Measurements from ENCODE around the gene TMEM11.
"Not testable (repeated sequence)": the region's sequence is repeated elsewhere in the genome, so short reads cannot be mapped to it uniquely, and the experiment has no call there.

Gene TMEM11

DNA sequence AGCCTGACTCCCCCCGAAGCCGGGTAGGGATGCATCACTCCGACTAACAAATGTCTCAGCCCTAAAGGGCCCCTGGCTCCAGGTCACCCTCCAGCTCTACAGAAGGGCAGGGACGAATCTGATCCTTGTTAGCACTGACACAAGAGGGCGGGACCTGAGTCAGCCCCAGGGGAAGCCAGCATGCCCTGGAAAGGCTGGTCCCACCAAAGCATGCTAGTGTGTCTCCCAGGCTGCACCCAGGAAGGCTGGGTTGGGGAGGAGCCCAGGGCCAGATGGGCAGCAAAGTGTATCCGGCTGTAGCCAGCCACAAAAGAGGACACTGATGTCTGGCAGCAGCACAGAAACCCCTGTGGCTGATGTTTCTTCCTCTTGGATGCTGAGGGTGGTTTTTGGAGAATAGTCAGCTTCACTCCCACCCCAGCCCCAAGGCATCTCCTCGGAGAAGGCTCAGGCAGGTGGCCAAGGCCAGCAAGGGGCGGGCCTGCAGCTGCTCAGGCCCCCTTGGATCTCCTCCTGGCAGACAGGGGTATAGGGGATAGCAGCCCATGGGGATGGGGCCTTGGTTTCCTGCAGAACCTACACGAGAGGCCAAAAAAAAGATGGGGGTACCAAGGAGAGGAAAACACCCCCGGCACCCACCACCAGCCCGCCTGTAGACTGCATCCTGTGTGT is 28.2 kb upstream of the TMEM11 start:
- DNase-seq: no peak

- DNase-seq: no peak
These were observed 27.6 kb upstream of the TMEM11 start for GRCh38 chr17:21241564-21241963.

- no peak for DNase-seq
These were observed 26.6 kb upstream of the TMEM11 start for GRCh38 chr17:21240369-21241055.

DNA sequence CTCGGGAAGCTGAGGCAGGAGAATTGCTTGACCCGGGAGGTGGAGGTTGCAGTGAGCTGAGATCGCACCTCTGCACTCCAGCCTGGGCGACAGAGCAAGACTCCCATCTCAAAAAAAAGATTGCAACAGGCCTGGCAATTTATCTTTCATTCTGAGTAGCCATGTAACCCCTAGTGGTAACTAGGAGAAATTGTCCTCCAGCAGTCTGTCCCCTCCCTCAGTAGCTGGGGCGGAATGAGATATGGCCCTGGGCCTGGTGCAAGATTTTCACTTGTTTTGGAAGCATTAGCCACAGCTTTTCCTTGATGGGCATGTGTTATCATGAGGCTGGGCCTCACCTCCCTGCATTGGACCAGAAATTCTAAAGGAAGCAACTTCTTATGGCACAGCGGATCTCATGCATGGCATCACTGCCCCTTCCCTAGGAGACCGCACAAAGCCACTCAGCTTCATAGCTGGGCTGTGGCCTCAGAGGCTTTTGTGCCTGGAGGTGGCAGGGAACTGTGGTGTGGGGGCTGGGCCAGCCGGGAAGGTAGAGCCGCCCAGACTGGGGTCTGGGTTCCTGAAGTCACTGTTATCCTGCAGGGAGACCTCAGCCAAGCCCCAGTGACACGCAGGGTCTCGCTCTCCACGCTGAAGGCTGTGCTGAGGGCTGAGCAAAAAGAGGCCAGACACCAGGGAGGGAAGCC is 25.9 kb upstream of the TMEM11 start:
- DNase-seq: peak; percentile 19

- no peak for DNase-seq
These were observed 22.0 kb upstream of the TMEM11 start for GRCh38 chr17:21235921-21236320.

- no peak for DNase-seq
These were observed 19.8 kb upstream of the TMEM11 start for GRCh38 chr17:21233581-21234347.

DNA sequence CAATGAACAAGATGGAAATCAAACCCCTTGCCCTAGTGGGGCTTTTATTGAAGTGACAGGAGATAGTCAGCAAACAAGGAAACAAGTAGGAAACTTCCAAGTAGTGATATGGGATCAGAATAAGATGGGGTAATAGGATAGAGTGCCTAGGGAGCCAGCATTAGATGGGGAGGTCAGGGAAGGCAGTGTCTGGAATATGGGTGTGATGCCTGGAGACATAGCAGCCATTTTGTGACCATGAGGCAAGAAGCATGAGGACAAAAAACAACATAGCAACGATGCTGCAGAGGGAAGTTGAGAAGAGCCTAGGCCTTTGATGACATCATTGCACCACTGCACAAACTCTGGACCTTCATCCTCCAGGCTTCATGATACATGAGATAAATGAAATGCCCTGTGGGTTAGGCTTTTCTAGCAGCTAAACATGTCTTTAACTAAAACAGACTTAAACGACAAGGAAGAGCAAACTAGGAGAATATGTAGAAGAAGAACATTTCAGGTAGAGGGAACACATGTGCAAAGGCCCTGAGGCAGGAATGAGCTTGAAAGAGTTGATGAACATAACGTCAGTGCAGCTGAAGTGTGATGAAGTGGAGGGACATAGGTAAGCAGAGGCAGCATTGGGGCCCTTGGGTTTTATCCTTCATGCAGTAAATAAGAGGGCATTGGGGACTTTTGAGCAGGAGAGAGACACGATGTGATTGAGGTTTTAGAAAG is 18.2 kb upstream of the TMEM11 start:
- DNase-seq: no peak

DNA sequence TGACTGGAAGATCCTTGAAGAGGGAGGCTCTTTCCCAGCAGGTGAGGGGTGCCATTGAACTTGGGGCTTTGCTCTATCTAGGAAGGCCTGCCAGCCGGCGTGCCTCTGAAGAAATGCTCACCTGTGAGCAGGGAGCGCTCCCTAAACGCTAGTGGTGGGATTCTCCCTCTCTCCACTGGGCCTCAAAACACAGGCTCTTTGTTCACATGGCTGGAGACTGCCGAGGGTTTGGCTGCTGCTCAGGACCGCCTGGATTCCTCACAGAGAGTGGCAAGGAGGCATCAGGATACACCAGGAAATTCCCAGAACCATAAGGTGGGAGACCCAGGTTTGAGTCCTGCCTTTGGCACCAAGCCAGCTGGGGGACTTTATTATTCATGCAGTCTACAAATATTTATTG is 17.6 kb upstream of the TMEM11 start:
- no peak for DNase-seq

DNA sequence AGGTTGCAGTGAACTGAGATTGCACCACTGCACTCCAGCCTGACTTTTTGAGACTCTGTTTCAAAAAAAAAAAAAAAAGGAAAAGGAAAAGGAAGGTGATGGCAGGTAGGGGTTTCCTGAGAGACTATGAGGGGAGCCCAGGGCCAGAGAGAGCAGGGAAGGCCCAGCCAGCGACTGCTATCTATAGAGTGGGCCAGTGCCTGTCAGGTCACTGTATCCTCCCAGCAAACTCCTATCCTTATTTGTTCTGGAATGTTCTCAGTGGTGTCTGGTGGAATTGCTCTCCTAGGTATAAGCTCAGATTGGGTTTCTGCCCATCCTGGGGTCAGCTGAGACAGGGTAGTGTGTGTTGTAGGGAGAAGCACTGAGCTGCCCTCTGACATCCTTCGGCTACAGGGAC is 14.9 kb upstream of the TMEM11 start:
- DNase-seq: no peak

DNA sequence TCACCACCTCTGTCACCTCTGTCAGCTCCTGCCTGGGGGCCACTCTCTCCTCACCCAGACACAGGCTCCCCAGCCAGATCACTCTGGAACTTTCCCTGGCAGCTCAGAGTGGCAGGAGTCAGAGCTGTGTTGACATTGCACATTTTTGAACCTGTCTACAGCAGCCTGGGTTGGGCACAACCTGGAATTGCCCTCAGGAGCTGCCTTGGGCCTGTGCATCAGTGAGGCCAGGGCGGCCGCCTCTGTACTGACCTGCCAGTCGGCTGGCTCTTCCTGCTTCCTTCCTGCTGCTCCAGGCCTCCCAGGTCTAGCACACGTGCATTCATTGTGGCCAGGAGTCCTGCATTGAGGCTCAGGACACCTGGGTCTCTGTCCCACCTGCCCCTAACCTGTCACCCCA is 14.2 kb upstream of the TMEM11 start:
- DNase-seq: no peak

GRCh38 chr17:21227277-21227676 is 13.3 kb upstream of the TMEM11 start:
- DNase-seq: not testable (repeated sequence)

- no peak for DNase-seq
These were observed 9.1 kb upstream of the TMEM11 start for GRCh38 chr17:21223086-21223485.

- no peak for DNase-seq
These were observed 4.9 kb upstream of the TMEM11 start for GRCh38 chr17:21218831-21219380.

DNA sequence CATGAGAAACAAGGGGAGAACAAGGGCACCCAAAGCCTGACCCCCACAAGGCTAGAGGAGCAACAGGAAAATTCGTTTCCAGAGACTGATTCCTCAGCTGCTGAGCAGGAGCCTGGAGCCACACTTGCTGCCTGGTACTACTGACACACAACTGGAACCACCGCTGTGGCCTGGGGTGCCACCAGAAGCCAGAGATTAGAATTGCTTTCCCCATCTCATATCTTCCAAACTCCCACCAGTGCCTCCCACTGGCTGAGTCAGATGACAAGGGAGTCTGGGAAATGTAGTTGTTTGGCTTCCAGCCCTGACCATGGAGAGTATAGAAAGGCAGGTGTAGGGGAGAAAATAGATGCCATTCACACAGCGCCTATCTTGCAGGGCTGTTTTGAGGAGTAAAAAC is 4.1 kb upstream of the TMEM11 start:
- DNase-seq: peak; percentile 6

GRCh38 chr17:21217346-21217745 is 3.4 kb upstream of the TMEM11 start:
- no peak for DNase-seq

DNA sequence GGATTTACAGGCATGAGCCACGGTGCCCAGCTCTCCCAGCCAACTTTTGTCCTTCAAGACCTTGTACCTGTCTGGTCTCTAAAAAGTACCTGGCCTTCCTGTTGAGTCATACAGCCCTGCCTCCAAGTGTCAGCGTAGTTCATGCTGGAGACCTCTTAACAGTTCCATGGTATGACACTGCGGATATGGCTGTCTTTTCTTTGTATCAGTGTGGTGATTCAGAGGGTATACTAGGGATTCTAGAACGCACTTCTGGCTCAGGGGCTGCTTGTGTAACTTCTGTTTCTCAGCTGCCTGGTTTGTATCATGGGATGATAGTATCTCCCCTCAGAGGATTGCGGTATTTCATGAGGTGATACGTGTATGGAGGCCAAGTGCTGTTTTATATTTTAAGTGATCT is 2.0 kb upstream of the TMEM11 start:
- DNase-seq: no peak

DNA sequence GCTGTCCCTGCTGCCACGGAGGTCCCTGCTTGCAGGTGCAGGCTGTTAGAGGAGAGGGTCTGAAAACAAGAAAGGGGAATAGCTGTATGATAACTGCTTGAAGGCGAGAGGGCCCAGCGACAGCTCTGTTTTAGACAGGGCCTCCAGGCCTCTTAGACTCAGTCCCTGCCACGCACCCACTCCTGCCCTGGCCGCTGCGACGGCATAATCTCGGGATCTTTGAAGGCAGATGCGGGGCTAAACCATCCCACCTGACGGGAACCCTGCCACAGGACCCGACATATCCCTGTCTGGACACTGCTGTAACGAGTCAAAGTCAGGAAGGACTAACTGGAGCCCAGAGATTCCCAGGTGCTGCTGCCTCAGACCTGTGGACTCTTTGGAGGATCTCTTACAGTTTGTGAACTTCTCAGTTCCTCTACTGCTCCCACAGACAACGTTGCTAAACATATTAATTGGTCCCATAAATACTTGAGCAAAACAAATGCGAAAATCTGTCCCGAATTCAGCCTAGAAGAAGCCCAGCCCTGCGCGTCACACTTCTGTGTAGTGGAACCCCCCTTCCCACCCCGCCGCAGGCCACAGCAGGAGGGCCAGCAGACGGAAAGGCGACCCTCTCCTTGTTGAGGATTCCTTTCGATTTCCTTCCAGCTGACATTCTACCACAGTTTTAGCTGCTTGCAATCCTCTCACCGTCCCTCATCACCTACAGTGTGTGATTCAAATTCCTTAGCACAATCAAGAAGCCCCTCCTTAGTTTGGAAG is 998 bp upstream of the TMEM11 start:
- no peak for DNase-seq

DNA sequence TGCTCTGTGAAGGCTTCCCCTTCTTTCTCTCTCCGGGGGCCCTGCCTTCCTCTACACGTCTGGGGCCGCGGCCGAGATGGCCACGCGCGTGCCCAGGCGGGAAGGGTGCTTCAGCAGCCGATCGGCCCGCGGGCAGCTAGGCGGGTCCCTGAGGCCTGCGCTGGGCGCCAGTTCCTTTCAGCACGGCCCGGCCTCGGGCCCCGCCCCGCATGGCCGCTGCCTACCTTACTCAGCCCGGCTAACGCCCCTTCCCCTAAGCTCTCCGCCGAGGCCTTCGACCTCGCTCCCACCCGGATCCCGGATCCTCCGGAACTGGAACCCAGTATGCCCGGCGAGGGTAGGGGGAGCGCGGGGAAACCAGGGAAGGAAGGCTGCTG is 335 bp downstream of the TMEM11 start:
- peak; percentile 55 for DNase-seq

DNA sequence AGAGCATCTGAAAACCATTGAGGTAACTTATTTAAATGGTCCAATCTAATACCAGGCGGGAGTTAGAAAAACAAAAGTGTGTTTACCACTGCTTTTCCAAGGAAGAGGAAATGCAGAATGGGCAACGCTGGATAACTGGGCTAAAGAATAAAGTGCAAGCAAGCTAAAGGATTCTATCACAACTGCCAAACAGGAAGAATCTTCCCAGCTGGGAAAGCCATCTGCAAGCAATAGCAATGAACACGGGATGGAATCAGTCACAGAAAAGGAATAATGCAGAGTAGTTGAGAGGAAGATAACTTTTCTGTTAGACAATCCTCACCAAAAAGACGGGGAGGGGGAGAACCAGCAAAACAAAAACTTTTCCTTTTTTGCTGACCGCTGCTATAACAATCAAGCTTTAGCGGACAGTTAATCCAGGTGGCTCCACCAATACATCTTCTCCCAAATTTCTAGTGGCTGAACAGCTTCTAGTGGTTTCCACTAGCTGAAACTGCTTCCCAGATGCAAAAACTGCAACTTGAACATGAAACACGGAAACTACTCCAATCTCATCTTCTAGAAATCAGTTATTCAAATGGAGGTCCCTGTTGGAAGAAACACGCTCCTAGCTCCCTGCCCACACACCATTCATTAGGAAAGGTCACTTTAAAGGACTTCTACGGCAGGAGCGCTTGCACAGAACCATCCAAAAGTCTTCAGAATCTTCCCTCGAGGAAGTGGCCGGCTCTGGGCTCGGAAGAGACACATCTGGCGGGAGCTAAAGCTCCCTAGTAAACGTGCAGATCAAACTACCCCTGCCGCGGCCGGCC is 929 bp downstream of the TMEM11 start:
- DNase-seq: no peak

- no peak for DNase-seq
These were observed 2.0 kb downstream of the TMEM11 start for GRCh38 chr17:21211825-21212479.
